Motor neuron (in vitro differentiated cells): ENCODE measurements around the gene TSR2. TPM values are rescaled to one million over a fixed set of nuclear protein-coding genes. Genes with fewer than 3 reads are reported as not detected.
A peak's percentile ranks its signal among the peaks of the same experiment; 100 is the strongest.

ENCODE experiments used
- ATAC-seq, 8 experiments: fragments of 200-7000 bp; cut with Tn5 transposase; replicated peaks in 6 of 8; 2 replicates each; pipeline ENCODE4 v1.8.0; 2021; ENCODE audit warnings: mild to moderate bottlenecking in 8 of 8, moderate library complexity in 8 of 8
- H3K27ac ChIP-seq, 2 donors: fragments of 250-450 bp; sonication (Bioruptor Pico); 2 replicates each; pipeline ENCODE4 v1.9.0; 2021; ENCODE audit warnings: antibody characterized with exemption in 2 of 2, mild to moderate bottlenecking in 2 of 2, moderate library complexity in 1 of 2
- H3K4me1 ChIP-seq, 2 donors: fragments of 250-450 bp; sonication (Bioruptor Pico); replicated peaks in 1 of 2; 2 replicates each; pipeline ENCODE4 v1.6.1; 2021; ENCODE audit warnings: antibody characterized with exemption in 2 of 2, mild to moderate bottlenecking in 2 of 2, moderate library complexity in 1 of 2
- H3K4me3 ChIP-seq, 5 donors: fragments of 250-450 bp; sonication (Bioruptor Pico); 2 replicates each; pipeline ENCODE4 v1.9.0; 2021; ENCODE audit warnings: antibody characterized with exemption in 5 of 5, mild to moderate bottlenecking in 5 of 5, moderate library complexity in 4 of 5
- WGBS, 10 experiments: fragments of 450-650 bp; shearing (Covaris generic); methylation state at CpG; one replicate each; pipeline ENCODE4 v1.0.0; 2022; 5-methylcytosine and 5-hydroxymethylcytosine counted together
- in situ Hi-C, 9 experiments: fragments of 400-800 bp; cut with MboI; loops; one replicate each; pipeline ENCODE4 v1.15.0; 2021; ENCODE audit warnings: low sequenced_read_pairs in 9 of 9, low pct_unique_long_range_greater_than_20kb in 2 of 9; ENCODE audit not compliant: unreplicated experiment in 9 of 9
- total RNA-seq, 8 experiments: library from RNA; unstranded; fragments of 300-600 nt; gene quantifications; 2 replicates each; pipeline versions ENCODE4 v1.2.3 to v1.2.4, GENCODE V29; 2022

The TSR2 gene
- 10 to 100 TPM; 21.5 to 43.1 (median 25.0) TPM for total RNA-seq

GRCh38 chrX:54439960-54440871 lies at the start of gene TSR2:
Gene TSR2, plus strand, starts transcription at chrX:54440404. Its CDS starts 18 bp downstream, at chrX:54440422.
- peak; percentile 95 to 98 (median 97) for ATAC-seq
- WGBS, 10 experiments = 0 to 27% (median 16%) methylated on average over 1 to 24 of the region's 40 CpGs; no CpG with 5 or more reads in 7 of the 10 experiments
- Histone ChIP-seq H3K4me3 (peak within 1 kb of the TSS; percentile 61 to 94 (median 87)), H3K27ac (peak within 1 kb of the TSS; percentile 35 to 86), H3K4me1 (peaks cover 4 to 5% of the 10 kb centered on the region in 2 donors)
- in situ Hi-C loops = no loop called here

- no peak for ATAC-seq
- H3K4me3 ChIP-seq = no peak overlapping the region
- H3K27ac ChIP-seq = no peak overlapping the region
- WGBS, 10 experiments = 63% methylated on average over 1 of the region's 1 CpG; no CpG with 5 or more reads in 9 of the 10 experiments
- H3K4me1 ChIP-seq = no peaks in the 10 kb centered on the region
- in situ Hi-C loops = no loop called here
These were observed 43.1 kb upstream of the TSR2 start for GRCh38 chrX:54397113-54397512.

DNA sequence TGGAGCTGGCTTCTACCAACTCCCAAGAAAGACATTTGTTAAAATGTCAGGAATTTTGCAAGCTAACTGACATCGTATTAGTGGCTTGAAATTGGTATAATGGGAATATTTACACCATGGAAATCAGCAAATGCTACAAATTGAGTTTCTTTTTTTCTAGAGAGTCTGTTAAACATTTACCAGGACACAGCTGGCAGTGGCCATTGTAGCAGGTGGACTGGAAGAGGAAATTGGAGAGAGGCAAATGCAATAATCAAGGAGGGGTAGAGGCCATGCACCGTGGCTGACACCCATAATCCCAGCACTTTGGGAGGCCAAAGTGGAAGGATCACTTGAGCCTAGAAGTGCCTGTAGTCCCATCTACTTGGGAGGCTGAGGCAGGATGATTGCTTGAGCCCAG lies 32.9 kb upstream of the TSR2 start:
- 0 to 80% (median 14%) methylated on average over 1 to 2 of the region's 2 CpGs; no CpG with 5 or more reads in 5 of the 10 experiments for WGBS, 10 experiments
- in situ Hi-C loops = no loop called here
- ATAC-seq = no peak

GRCh38 chrX:54411732-54412131 lies 28.5 kb upstream of the TSR2 start:
- Histone ChIP-seq H3K27ac (no peak overlapping the region), H3K4me1 (no peaks in the 10 kb centered on the region), H3K4me3 (no peak overlapping the region)
- no peak for ATAC-seq
- 22 to 67% methylated on average over 1 of the region's 1 CpG; no CpG with 5 or more reads in 8 of the 10 experiments for WGBS, 10 experiments
- in situ Hi-C loops = no loop called here

More for the DNA sequence above, 32.9 kb upstream of the TSR2 start:
- H3K27ac ChIP-seq = no peak overlapping the region
- H3K4me1 ChIP-seq = no peaks in the 10 kb centered on the region
- no peak overlapping the region for H3K4me3 ChIP-seq

- peak in 3 of 8 experiments; percentile 49 to 66 (median 64) for ATAC-seq
- Histone ChIP-seq H3K27ac (no peak overlapping the region), H3K4me3 (no peak overlapping the region), H3K4me1 (no peaks in the 10 kb centered on the region)
- 83% methylated on average over 1 of the region's 3 CpGs; no CpG with 5 or more reads in 9 of the 10 experiments for WGBS, 10 experiments
- in situ Hi-C loops = no loop called here
These were observed 26.5 kb upstream of the TSR2 start for GRCh38 chrX:54413753-54414152.

DNA sequence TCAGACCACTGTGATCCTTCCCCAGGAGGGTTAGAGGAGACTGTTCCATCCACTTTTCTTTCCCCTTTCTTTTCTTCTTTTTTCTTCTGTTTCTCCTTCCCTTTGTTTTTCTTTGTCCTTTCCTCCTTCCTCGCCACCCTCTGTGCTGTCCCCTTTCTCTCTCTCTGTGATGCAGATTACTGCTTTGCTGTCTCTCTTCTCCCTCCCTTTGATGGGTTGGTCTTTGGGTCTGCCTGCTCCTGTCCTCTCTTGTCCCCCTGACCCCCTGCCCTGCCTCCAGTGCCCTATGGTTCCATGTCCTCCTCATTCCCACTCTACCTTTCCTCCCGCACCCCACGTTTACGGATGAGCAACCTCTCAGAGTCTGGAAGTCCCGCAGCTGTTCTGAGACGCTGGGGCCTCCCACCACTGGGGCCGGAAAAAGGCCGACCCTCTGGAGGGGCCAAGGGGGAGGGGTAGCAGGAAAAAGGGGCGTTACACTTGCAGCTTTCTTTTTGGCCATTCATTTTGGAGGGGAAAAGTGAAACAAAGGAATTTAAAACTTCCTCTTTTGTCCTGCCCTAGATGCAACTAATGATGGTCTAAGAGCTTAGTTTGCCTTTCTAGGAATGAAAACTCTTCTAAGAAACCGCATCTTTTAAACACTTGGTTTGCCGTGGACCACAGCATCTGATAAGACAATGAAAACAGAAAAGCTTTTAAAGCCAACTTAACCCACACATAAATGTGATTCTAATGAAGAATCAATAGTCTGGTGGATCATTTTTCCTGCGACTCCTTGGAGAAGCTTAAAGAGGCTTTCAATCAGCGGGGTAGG lies 24.5 kb upstream of the TSR2 start:
- no peak overlapping the region for H3K4me3 ChIP-seq
- ATAC-seq = no peak
- no peak overlapping the region for H3K27ac ChIP-seq
- in situ Hi-C loops = no loop called here
- WGBS, 10 experiments = 0 to 76% (median 41%) methylated on average over 1 to 5 of the region's 13 CpGs; no CpG with 5 or more reads in 4 of the 10 experiments
- H3K4me1 ChIP-seq = no peaks in the 10 kb centered on the region

DNA sequence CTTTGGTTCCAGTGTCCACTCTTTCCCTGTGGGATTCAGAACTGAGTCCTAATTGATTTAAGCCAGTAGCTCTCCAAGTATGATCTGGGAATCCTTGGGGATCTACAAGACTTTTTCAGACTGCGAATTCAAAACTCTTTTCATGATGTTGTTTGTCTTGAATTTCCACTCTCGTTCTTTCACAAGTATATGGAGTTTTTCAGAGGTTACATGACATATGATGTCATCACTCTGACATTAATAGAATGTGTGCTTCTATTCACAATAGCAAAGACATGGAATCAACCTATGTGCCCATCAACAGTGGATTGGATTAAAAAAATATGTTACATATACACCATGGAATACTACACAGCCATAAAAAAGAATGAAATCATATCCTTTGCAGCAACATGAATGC lies 23.2 kb upstream of the TSR2 start:
- in situ Hi-C loops = no loop called here
- Histone ChIP-seq H3K4me3 (no peak overlapping the region), H3K4me1 (no peaks in the 10 kb centered on the region), H3K27ac (no peak overlapping the region)
- ATAC-seq = no peak
- 19 to 100% (median 59%) methylated on average over 1 to 2 of the region's 2 CpGs; no CpG with 5 or more reads in 5 of the 10 experiments for WGBS, 10 experiments

GRCh38 chrX:54419559-54420302 lies 20.5 kb upstream of the TSR2 start:
- no peak overlapping the region for H3K27ac ChIP-seq
- no peaks in the 10 kb centered on the region for H3K4me1 ChIP-seq
- in situ Hi-C loops = no loop called here
- no peak for ATAC-seq
- WGBS, 10 experiments = 14 to 83% (median 20%) methylated on average over 1 to 3 of the region's 3 CpGs; no CpG with 5 or more reads in 7 of the 10 experiments
- no peak overlapping the region for H3K4me3 ChIP-seq

DNA sequence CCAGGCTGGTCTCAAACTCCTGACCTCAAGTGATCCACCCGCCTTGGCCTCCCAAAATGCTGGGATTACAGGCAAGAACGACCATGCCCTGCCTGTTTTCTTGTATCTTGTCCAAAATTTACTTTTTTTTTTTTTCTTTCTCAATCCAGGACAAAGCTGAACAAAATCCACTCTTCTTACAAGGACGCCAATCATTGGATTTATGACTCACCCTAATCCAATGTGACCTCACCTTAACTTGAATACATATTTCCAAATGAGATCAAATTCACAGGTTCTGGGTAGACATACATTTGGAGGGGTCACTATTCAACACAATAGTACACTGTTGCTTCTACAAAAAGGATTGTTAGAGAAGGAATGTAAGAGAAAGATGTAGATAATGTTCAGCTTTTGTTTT lies 18.0 kb upstream of the TSR2 start:
- H3K4me3 ChIP-seq = no peak overlapping the region
- no peaks in the 10 kb centered on the region for H3K4me1 ChIP-seq
- 0 to 100% (median 48%) methylated on average over 1 to 3 of the region's 3 CpGs; no CpG with 5 or more reads in 6 of the 10 experiments for WGBS, 10 experiments
- no peak for ATAC-seq
- in situ Hi-C loops = no loop called here
- no peak overlapping the region for H3K27ac ChIP-seq

- no peak overlapping the region for H3K4me3 ChIP-seq
- H3K4me1 ChIP-seq = no peaks in the 10 kb centered on the region
- 40 to 52% methylated on average over 2 of the region's 14 CpGs; no CpG with 5 or more reads in 8 of the 10 experiments for WGBS, 10 experiments
- H3K27ac ChIP-seq = no peak overlapping the region
- in situ Hi-C loops = no loop called here
- no peak for ATAC-seq
These were observed 16.9 kb upstream of the TSR2 start for GRCh38 chrX:54423161-54423888.

DNA sequence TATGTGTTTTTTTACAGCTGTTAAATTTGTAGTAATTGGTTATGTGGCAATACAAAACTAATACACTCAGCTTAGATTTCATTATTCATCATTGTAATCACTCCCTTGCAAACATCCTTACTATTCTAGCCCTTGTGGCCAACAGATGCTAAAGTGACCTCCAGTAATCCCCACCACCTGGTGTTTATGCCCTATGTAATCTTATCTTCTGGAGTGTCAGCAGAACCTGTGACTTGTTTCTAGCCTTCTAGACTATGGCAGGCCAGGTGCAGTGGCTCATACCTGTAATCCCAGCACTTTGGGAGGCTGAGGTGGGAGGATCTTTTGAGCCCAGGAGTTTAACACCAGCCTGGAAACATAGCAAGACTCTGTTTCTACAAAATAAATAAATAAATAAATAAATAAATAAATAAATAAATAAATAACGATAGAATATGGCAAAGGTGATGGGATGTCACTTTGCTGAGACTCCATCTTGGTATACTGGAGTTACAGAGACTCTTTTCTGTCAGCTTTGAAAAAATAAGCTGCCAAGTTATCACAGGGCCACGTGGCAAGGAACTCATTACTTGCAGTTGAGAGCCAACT lies 12.3 kb upstream of the TSR2 start:
- in situ Hi-C loops = no loop called here

GRCh38 chrX:54430519-54430918 lies 9.7 kb upstream of the TSR2 start:
- in situ Hi-C loops = no loop called here
- no peak overlapping the region for H3K4me3 ChIP-seq
- peaks cover 0 to 7% of the 10 kb centered on the region in 2 donors for H3K4me1 ChIP-seq
- no peak for ATAC-seq
- no peak overlapping the region for H3K27ac ChIP-seq

More for the DNA sequence above, 12.3 kb upstream of the TSR2 start:
- Histone ChIP-seq H3K27ac (no peak overlapping the region), H3K4me3 (no peak overlapping the region), H3K4me1 (no peaks in the 10 kb centered on the region)
- peak in 1 of 8 experiments; percentile 11 for ATAC-seq
- 0 to 83% (median 16%) methylated on average over 1 to 2 of the region's 2 CpGs; no CpG with 5 or more reads in 7 of the 10 experiments for WGBS, 10 experiments
